Transverse colon (tissue), 4 donors: Measurements from ENCODE around the gene SLC22A4. TPM values are rescaled to one million over a fixed set of nuclear protein-coding genes. Genes with fewer than 3 reads are reported as not detected.
A peak's percentile ranks its signal among the peaks of the same experiment; 100 is the strongest.

Experiments used
- DNase-seq: peaks from one replicate; pipeline ENCODE4 v3.0.0-alpha.2; 2019
- H3K27ac ChIP-seq, 4 donors: fragments of 200-600 bp; sonication (generic); 2 replicates each; pipeline ENCODE4 v1.5.1; 2016 to 2018; ENCODE audit warnings: inconsistent platforms in 4 of 4
- H3K27me3 ChIP-seq: fragments of 200-600 bp; sonication (generic); 2 replicates; pipeline ENCODE4 v1.5.1; 2017; ENCODE audit warnings: inconsistent platforms
- H3K36me3 ChIP-seq, 4 donors: fragments of 200-600 bp; sonication (generic); 2 replicates each; pipeline ENCODE4 v1.5.1; 2017 to 2019; ENCODE audit warnings: inconsistent platforms in 4 of 4
- H3K4me1 ChIP-seq, 4 donors: fragments of 200-600 bp; sonication (generic); 2 replicates each; pipeline ENCODE4 v1.5.1; 2017 to 2020; ENCODE audit warnings: inconsistent platforms in 4 of 4
- H3K4me3 ChIP-seq, 4 donors: fragments of 200-600 bp; sonication (generic); 1 replicate in 1 of 4; 2 replicates in 3 of 4; pipeline versions ENCODE4 v1.5.1 to v1.6.1; 2017 to 2019; ENCODE audit warnings: inconsistent platforms in 4 of 4
- H3K9me3 ChIP-seq, 2 donors: fragments of 200-600 bp; sonication (generic); 2 replicates each; pipeline ENCODE4 v1.5.1; 2017 to 2019; ENCODE audit warnings: inconsistent platforms in 2 of 2
- EP300 ChIP-seq: sonication (generic); formaldehyde crosslinking; IDR thresholded peaks from one replicate; pipeline ENCODE4 v1.6.1; 2017; ENCODE audit warnings: antibody characterized with exemption, low read depth
- POLR2A ChIP-seq: fragments of 450-650 bp; IDR thresholded peaks from one replicate; pipeline ENCODE4 v1.6.1; 2016; ENCODE audit warnings: antibody characterized with exemption, mild to moderate bottlenecking, moderate library complexity
- POLR2AphosphoS5 ChIP-seq, 3 donors: sonication (generic); formaldehyde crosslinking; IDR thresholded peaks; one replicate each; pipeline ENCODE4 v1.6.1; 2016; ENCODE audit warnings: antibody characterized with exemption in 3 of 3
- WGBS, 2 donors: methylation state at CpG; one replicate each; pipeline ENCODE4 v1.1.5; 2018; ENCODE audit warnings: low coverage in 1 of 2; 5-methylcytosine and 5-hydroxymethylcytosine counted together
- in situ Hi-C, 4 donors: fragments of 200-750 bp; cut with MboI; loops; one replicate each; pipeline versions ENCODE4 v1.15.0 to v1.15.1; 2017; ENCODE audit warnings: low sequenced_read_pairs in 3 of 4, low pct_ligation_motif_present in 1 of 4, low pct_unique_long_range_greater_than_20kb in 1 of 4
- intact Hi-C: fragments of 100-400 bp; cut with DNase I; formaldehyde crosslinking; loops from one replicate; pipeline ENCODE4 v1.15.1; 2023; ENCODE audit warnings: low total_unique reads
- total RNA-seq, 4 donors: library from RNA; depleted of rRNA; stranded (reverse); fragments of >200 nt; gene quantifications; one replicate each; pipeline ENCODE4 v1.1.0, GENCODE V29; 2016
- TF ChIP-seq, protein P1 (sequence below), 5 experiments: fragments of 200-600 bp in 3 of 5; fragments of 450-650 bp in 2 of 5; sonication (generic) in 3 of 5; IDR thresholded peaks; 1 replicate in 2 of 5; 2 replicates in 3 of 5; pipeline ENCODE4 v1.5.1; 2016 to 2017; ENCODE audit warnings: antibody characterized with exemption in 5 of 5, inconsistent platforms in 3 of 5, mild to moderate bottlenecking in 2 of 5, moderate library complexity in 1 of 5

The SLC22A4 gene
- total RNA-seq, 4 donors from 2014 or later, result 1.6 to 48.3 (median 14.5) TPM; not detected in 1

DNA sequence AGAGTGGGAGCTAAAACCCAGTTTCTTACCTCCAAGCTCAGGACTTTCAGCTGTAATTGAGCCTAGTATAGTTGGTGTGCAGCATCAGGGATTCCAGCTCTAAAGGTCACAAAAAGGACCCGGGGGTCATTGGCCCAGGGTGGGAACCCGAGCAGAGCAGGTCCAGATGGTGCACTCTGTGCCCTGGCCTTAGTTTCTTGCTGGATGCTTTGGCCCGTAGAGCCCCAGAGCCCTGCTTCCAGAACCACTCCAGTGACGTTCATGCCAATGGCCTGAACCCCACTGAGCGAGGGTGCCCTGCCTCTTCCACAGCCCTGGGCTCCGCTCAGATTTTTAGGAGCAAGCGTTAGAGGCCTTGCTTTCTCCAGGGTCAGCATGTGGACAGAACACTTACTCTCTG, 83.5 kb downstream of the SLC22A4 start:
- Histone ChIP-seq H3K36me3 (no peaks in the 10 kb centered on the region), H3K4me1 (peaks cover 0 to 5% (median 2%) of the 10 kb centered on the region in 4 donors), H3K27ac (peak overlapping the region in 1 of 4 donors; percentile 5), H3K4me3 (no peak overlapping the region), H3K9me3 (no peaks in the 10 kb centered on the region), H3K27me3 (no peaks in the 10 kb centered on the region)
- TF ChIP-seq POLR2A (no peak), POLR2AphosphoS5 (IDR thresholded peaks at IDR 0.05) (no peak), EP300 (no peak)
- TF ChIP-seq, protein P1, sequence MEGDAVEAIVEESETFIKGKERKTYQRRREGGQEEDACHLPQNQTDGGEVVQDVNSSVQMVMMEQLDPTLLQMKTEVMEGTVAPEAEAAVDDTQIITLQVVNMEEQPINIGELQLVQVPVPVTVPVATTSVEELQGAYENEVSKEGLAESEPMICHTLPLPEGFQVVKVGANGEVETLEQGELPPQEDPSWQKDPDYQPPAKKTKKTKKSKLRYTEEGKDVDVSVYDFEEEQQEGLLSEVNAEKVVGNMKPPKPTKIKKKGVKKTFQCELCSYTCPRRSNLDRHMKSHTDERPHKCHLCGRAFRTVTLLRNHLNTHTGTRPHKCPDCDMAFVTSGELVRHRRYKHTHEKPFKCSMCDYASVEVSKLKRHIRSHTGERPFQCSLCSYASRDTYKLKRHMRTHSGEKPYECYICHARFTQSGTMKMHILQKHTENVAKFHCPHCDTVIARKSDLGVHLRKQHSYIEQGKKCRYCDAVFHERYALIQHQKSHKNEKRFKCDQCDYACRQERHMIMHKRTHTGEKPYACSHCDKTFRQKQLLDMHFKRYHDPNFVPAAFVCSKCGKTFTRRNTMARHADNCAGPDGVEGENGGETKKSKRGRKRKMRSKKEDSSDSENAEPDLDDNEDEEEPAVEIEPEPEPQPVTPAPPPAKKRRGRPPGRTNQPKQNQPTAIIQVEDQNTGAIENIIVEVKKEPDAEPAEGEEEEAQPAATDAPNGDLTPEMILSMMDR (IDR thresholded peaks at IDR 0.05), result no peak
- WGBS, 2 donors, result 92% methylated on average over 7 of the region's 7 CpGs; no CpG with 5 or more reads in 1 of the 2 donors
- no peak for DNase-seq
- in situ Hi-C loops, result loop anchor here (25.0 kb wide), 4 partner anchors 335 to 460 kb away; partner anchors contain the start of genes SOWAHA (in 2 of the 4), SEPTIN8 (in 1 of the 4) and SHROOM1 (in 1 of the 4)
- intact Hi-C loops, result no loop called here

DNA sequence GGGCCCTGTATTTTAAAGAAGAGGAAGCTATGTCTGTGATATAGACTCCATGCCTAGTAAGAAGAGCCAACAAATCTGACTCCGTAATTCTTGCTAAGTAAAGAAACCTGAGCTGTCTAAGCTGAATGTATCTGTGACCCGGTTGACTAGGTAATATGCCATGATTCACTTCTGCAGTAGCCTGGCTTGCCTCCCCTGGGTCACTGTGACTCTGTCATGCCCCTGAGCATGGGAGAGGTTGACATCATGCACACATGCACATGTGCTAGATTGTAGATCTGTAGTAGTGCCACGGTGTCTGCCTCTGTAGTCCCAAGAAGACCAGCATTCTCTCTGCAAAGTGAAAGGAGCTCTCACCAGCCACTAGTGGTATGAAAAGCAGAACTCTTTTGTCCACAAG, 84.4 kb downstream of the SLC22A4 start:
- 98% methylated on average over 3 of the region's 3 CpGs; no CpG with 5 or more reads in 1 of the 2 donors for WGBS, 2 donors
- TF ChIP-seq POLR2A (no peak), POLR2AphosphoS5 (IDR thresholded peaks at IDR 0.05) (no peak), EP300 (no peak)
- TF ChIP-seq, protein P1 (IDR thresholded peaks at IDR 0.05), result no peak
- in situ Hi-C loops (loop anchor here (25.0 kb wide), 4 partner anchors 334 to 459 kb away; partner anchors contain the start of genes SOWAHA (in 2 of the 4), SEPTIN8 (in 1 of the 4) and SHROOM1 (in 1 of the 4)), intact Hi-C loops (no loop called here)
- H3K27ac ChIP-seq, result no peak overlapping the region
- H3K9me3 ChIP-seq, result no peaks in the 10 kb centered on the region
- H3K36me3 ChIP-seq, result no peaks in the 10 kb centered on the region
- DNase-seq, result no peak
- no peaks in the 10 kb centered on the region for H3K4me1 ChIP-seq
- H3K27me3 ChIP-seq, result no peaks in the 10 kb centered on the region
- H3K4me3 ChIP-seq, result no peak overlapping the region

DNA sequence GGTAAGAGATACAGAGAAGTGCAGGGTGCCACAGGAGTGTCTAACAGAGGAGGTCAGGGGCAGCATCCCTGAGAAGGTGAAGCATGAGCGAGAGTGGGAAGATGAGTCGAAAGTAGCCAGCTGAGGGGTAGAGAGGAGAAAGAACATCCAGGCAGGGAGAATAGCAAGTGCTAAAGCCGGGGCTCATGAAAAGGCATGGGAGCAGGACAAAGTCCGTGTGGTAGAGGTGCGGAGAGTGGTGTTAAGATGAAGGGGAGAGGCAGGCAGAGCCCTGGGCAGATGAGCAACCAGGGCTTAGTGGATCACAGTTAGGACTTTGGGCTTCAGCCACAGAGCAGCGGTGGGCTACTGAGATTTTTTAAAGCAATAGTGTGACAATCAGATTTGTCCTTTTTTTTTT, 85.9 kb downstream of the SLC22A4 start:
- TF ChIP-seq EP300, result no peak
- TF ChIP-seq, protein P1 (IDR thresholded peaks at IDR 0.05), result no peak
- no peak for TF ChIP-seq POLR2AphosphoS5 (IDR thresholded peaks at IDR 0.05)
- no peak for TF ChIP-seq POLR2A
- Histone ChIP-seq H3K27me3 (no peaks in the 10 kb centered on the region), H3K36me3 (no peaks in the 10 kb centered on the region), H3K9me3 (no peaks in the 10 kb centered on the region), H3K27ac (no peak overlapping the region), H3K4me1 (peaks cover 0 to 2% (median 0%) of the 10 kb centered on the region in 4 donors), H3K4me3 (no peak overlapping the region)
- no peak for DNase-seq
- in situ Hi-C loops (loop anchor here (10.0 to 25.0 kb wide), 5 partner anchors 125 to 457 kb away; partner anchors contain the start of genes SOWAHA (in 2 of the 4), SEPTIN8 (in 1 of the 4) and SHROOM1 (in 1 of the 4)), intact Hi-C loops (no loop called here)
- WGBS, 2 donors, result 87 to 89% methylated on average over 6 of the region's 6 CpGs

DNA sequence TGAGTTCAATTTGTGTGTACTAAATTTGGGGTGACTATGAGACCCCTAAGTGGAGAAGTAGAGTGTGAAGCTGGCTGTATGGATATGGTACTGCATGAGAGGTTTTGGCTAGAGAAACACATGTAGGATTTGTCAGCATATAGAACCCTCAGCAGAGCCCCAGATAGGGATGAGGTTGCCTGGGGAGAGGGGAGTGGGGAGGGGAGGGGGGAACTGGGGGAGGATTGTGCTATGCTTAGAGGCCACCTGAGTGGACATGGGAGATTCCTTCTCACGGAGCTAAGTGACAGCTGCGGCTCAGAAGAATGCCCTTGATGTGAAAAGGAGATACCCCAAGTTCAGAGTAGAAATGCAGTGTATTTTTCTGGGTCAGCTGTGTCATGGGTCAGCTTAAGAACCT, 86.5 kb downstream of the SLC22A4 start:
- intact Hi-C loops, result no loop called here
- in situ Hi-C loops, result loop anchor here (10.0 to 25.0 kb wide), 5 partner anchors 124 to 457 kb away; partner anchors contain the start of genes SOWAHA (in 2 of the 4), SEPTIN8 (in 1 of the 4) and SHROOM1 (in 1 of the 4)
- Histone ChIP-seq H3K27me3 (no peaks in the 10 kb centered on the region), H3K4me3 (no peak overlapping the region), H3K9me3 (no peaks in the 10 kb centered on the region), H3K4me1 (peaks cover 3 to 9% (median 5%) of the 10 kb centered on the region in 4 donors), H3K27ac (no peak overlapping the region), H3K36me3 (no peaks in the 10 kb centered on the region)
- TF ChIP-seq, protein P1 (IDR thresholded peaks at IDR 0.05), result no peak
- no peak for TF ChIP-seq EP300
- TF ChIP-seq POLR2AphosphoS5 (IDR thresholded peaks at IDR 0.05), result no peak
- no peak for TF ChIP-seq POLR2A
- WGBS, 2 donors, result 90% methylated on average over 2 of the region's 2 CpGs; no CpG with 5 or more reads in 1 of the 2 donors
- DNase-seq, result no peak
